ENCODE measurements around the gene RHOBTB1.

DNA sequence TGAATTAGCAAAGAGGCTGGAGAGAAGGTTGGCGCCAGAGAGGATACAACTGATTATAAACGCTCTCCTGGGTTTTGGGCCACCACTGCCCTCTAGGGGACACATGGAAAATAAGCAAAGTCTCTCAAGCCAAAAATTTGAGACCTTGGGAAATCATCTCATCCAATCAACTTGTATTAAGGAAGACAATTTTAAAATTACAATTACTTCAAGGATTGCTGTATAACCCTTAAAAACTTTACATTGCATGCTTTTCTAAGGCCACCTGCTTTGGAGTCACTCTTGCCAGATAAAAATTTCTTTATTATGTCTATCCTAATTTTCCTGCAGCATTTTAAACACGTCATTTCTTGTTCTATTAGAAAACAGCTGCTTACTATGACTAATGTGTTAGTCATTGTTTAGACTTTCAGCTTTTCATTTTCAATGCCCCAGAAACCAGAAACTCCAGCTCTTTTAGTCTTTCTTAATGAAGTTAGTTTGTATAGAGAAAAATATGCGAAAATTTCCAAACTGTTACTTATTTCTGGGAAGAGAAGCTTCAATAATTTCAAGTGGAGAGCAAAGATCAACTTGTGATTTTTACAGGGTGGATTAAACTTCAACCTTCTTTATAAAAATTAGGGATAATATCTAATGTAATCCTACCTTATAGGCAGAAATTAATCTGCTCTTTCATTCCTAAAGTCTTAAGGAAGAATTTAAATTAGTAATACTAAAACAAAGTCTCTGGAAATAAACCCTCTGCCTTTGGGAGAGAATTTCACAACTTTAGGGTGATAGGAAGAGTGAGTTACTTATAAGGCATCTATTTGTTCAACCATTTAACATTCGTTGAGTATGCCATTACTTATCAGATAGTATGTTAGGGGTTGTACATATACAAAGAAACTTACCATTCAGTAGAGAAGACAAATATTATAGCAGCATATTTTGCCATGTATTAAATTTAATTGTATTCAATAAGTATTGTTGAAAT, 20.6 kb upstream of the RHOBTB1 start:
- TF ChIP-seq, protein P1, sequence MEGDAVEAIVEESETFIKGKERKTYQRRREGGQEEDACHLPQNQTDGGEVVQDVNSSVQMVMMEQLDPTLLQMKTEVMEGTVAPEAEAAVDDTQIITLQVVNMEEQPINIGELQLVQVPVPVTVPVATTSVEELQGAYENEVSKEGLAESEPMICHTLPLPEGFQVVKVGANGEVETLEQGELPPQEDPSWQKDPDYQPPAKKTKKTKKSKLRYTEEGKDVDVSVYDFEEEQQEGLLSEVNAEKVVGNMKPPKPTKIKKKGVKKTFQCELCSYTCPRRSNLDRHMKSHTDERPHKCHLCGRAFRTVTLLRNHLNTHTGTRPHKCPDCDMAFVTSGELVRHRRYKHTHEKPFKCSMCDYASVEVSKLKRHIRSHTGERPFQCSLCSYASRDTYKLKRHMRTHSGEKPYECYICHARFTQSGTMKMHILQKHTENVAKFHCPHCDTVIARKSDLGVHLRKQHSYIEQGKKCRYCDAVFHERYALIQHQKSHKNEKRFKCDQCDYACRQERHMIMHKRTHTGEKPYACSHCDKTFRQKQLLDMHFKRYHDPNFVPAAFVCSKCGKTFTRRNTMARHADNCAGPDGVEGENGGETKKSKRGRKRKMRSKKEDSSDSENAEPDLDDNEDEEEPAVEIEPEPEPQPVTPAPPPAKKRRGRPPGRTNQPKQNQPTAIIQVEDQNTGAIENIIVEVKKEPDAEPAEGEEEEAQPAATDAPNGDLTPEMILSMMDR (IDR thresholded peaks at IDR 0.05; ENCODE audit: low read depth, low read length): peak; percentile 81
- TF ChIP-seq MYC (IDR thresholded peaks at IDR 0.05; ENCODE audit: low read depth, low read length): no peak
- no peak for TF ChIP-seq POLR2A (IDR thresholded peaks at IDR 0.05; ENCODE audit: extremely low read depth, insufficient read length)
- TF ChIP-seq, protein P2, sequence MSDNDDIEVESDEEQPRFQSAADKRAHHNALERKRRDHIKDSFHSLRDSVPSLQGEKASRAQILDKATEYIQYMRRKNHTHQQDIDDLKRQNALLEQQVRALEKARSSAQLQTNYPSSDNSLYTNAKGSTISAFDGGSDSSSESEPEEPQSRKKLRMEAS (IDR thresholded peaks at IDR 0.05; ENCODE audit: low read depth, low read length): no peak
